Measurements from ENCODE around the gene PARVA.

DNA sequence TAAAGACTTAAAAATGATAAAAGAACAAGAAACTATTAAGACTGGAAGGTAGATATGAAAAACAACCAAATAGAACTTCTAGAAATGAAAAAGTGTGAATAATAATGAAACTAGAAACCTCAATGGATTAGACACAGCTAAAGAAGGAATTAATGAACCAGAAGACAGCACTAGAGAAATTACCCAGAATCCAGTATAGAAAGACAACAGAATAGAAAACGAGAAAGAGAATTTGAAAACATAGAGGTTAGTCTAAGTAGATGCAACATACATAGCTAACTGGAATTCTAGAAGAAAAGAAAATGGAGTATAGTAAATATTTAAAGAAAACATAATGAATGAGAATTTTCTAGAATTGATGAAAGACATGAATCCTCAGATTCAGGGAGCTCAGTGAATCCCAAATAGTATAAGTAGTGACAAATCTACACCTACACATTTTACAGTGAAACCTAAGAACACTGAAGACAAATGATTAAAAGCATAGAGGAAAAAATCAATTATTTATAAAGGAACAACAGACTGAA, 111.9 kb downstream of the PARVA start:
- TF ChIP-seq, protein P1, sequence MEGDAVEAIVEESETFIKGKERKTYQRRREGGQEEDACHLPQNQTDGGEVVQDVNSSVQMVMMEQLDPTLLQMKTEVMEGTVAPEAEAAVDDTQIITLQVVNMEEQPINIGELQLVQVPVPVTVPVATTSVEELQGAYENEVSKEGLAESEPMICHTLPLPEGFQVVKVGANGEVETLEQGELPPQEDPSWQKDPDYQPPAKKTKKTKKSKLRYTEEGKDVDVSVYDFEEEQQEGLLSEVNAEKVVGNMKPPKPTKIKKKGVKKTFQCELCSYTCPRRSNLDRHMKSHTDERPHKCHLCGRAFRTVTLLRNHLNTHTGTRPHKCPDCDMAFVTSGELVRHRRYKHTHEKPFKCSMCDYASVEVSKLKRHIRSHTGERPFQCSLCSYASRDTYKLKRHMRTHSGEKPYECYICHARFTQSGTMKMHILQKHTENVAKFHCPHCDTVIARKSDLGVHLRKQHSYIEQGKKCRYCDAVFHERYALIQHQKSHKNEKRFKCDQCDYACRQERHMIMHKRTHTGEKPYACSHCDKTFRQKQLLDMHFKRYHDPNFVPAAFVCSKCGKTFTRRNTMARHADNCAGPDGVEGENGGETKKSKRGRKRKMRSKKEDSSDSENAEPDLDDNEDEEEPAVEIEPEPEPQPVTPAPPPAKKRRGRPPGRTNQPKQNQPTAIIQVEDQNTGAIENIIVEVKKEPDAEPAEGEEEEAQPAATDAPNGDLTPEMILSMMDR (conservative IDR thresholded peaks at IDR 0.05; ENCODE audit: low read depth, low read length), result no peak
- TF ChIP-seq SMC3 (IDR thresholded peaks at IDR 0.05; ENCODE audit: low read depth, low read length) (no peak), RAD21 (IDR thresholded peaks at IDR 0.05; ENCODE audit: low read length) (no peak)
